A549 treated with CpdA at 1 μM for 4 hours (cell line): ENCODE results near the gene SPACA7. TPM values are rescaled to one million over a fixed set of nuclear protein-coding genes. Genes with fewer than 3 reads are reported as not detected.

ENCODE experiments used
- total RNA-seq: library from RNA; stranded (reverse); fragments of 200-300 nt; extraction: Qiagen RNA extraction; gene quantifications from 5 replicates; pipeline ENCODE4 v1.2.3, GENCODE V29; 2022; ENCODE audit warnings: low read depth

The SPACA7 gene
- total RNA-seq, result not detected in 5 replicates

GRCh38 chr13:112376050-112376681, at the start of gene SPACA7:
SPACA7 (plus strand) TSS chr13:112376355; CDS start chr13:112376386, 31 bp downstream.

Other genes starting within 250 kb of the SPACA7 start
- gene TUBGCP3, start 211.8 kb downstream of the SPACA7 start, total RNA-seq, result 15.5 to 18.7 TPM (median 16.9 TPM) in 5 replicates